Prostate gland (tissue), 2 donors: Measurements from ENCODE around the gene TMEM174. TPM values are rescaled to one million over a fixed set of nuclear protein-coding genes. Genes with fewer than 3 reads are reported as not detected.
"Not testable (repeated sequence)": the region's sequence is repeated elsewhere in the genome, so short reads cannot be mapped to it uniquely, and the experiment has no call there.

Source experiments
- DNase-seq: peaks from one replicate; pipeline ENCODE4 v3.0.0-alpha.2; 2019; ENCODE audit warnings: low spot score
- H3K27ac ChIP-seq, 2 donors: fragments of 200-600 bp; sonication (generic); 2 replicates each; pipeline ENCODE4 v1.5.1; 2017 to 2019
- H3K27me3 ChIP-seq: fragments of 200-600 bp; sonication (generic); replicated peaks from 2 replicates; pipeline ENCODE4 v1.5.1; 2019; ENCODE audit not compliant: insufficient read depth
- H3K36me3 ChIP-seq, 2 donors: fragments of 200-600 bp; sonication (generic); 1 replicate in 1 of 2; 2 replicates in 1 of 2; pipeline versions ENCODE4 v1.5.1 to v1.8.1; 2017 to 2019
- H3K4me1 ChIP-seq: fragments of 200-600 bp; sonication (generic); replicated peaks from 2 replicates; pipeline ENCODE4 v1.5.1; 2019
- H3K4me3 ChIP-seq, 2 donors: fragments of 200-600 bp; sonication (generic); 2 replicates each; pipeline ENCODE4 v1.5.1; 2017 to 2019
- H3K9me3 ChIP-seq: fragments of 200-600 bp; sonication (generic); 2 replicates; pipeline ENCODE4 v1.5.1; 2017
- CTCF ChIP-seq, 4 experiments: fragments of 200-600 bp in 2 of 4; fragments of 450-650 bp in 2 of 4; sonication (generic) in 2 of 4; IDR thresholded peaks; 1 replicate in 3 of 4; 2 replicates in 1 of 4; pipeline ENCODE4 v1.5.1; 2016 to 2019; ENCODE audit warnings: antibody characterized with exemption in 4 of 4, mild to moderate bottlenecking in 2 of 4, moderate library complexity in 2 of 4
- POLR2A ChIP-seq: fragments of 450-650 bp; IDR thresholded peaks from one replicate; pipeline ENCODE4 v1.6.1; 2016; ENCODE audit warnings: antibody characterized with exemption, mild to moderate bottlenecking
- POLR2AphosphoS5 ChIP-seq: sonication (generic); formaldehyde crosslinking; IDR thresholded peaks from one replicate; pipeline ENCODE4 v1.6.1; 2017; ENCODE audit warnings: antibody characterized with exemption
- WGBS: methylation state at CpG from one replicate; pipeline ENCODE4 v1.1.5; 2018; 5-methylcytosine and 5-hydroxymethylcytosine counted together
- intact Hi-C: fragments of 100-400 bp; cut with DNase I; formaldehyde crosslinking; loops from one replicate; pipeline ENCODE4 v1.14.2; 2022
- total RNA-seq, 2 donors: library from RNA; depleted of rRNA; stranded (reverse); fragments of >200 nt; gene quantifications; one replicate each; pipeline ENCODE4 v1.1.0, GENCODE V29; 2016

The TMEM174 gene
- total RNA-seq, 2 donors from 2014 or later, result not detected

- 47% methylated on average over 4 of the region's 4 CpGs for WGBS
- H3K4me1 ChIP-seq, result no peaks in the 10 kb centered on the region
- intact Hi-C loops, result loop anchor here (5.0 kb wide), 1 partner anchor 234 kb away; no protein-coding TSS in a partner anchor
- H3K27me3 ChIP-seq, result peaks cover 23% of the 10 kb centered on the region
- no peak overlapping the region for H3K27ac ChIP-seq
- TF ChIP-seq POLR2A, result no peak
- no peak for DNase-seq
- H3K36me3 ChIP-seq, result no peaks in the 10 kb centered on the region
- no peak overlapping the region for H3K4me3 ChIP-seq
- H3K9me3 ChIP-seq, result no peaks in the 10 kb centered on the region
Observed at GRCh38 chr5:73218552-73219171, 45.7 kb downstream of the TMEM174 start.

GRCh38 chr5:73219336-73219735 is 46.3 kb downstream of the TMEM174 start:
- H3K4me1 ChIP-seq, H3K4me3 ChIP-seq, DNase-seq, H3K9me3 ChIP-seq, H3K27ac ChIP-seq, H3K36me3 ChIP-seq: not testable (repeated sequence)
- intact Hi-C loops, result loop anchor here (5.0 kb wide), 1 partner anchor 233 kb away; no protein-coding TSS in a partner anchor
- H3K27me3 ChIP-seq, result peaks cover 22% of the 10 kb centered on the region
- WGBS, result 90% methylated on average over 3 of the region's 3 CpGs

DNA sequence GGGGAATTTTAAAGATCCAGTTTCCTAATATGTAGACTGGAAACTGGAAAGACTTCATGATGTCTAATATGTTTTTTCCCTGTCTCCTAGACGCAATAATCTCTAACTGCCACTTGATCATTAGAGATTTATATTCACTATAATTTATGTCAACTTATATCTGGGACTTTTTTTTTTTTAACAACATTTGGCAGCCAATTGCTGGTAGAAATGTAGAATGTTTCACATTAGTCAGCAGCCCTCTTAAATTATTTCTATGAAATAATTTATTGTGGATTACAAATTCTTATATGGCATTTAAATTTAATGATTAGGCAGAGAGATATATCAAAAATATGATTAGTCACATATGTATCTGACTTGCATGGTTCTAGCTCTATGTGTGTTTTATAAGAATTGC is 48.2 kb downstream of the TMEM174 start:
- H3K9me3 ChIP-seq, result no peaks in the 10 kb centered on the region
- no peaks in the 10 kb centered on the region for H3K36me3 ChIP-seq
- no peak overlapping the region for H3K4me3 ChIP-seq
- 81% methylated on average over 1 of the region's 1 CpG for WGBS
- H3K27me3 ChIP-seq, result peaks cover 16% of the 10 kb centered on the region
- no peak for DNase-seq
- intact Hi-C loops, result no loop called here
- TF ChIP-seq CTCF (IDR thresholded peaks at IDR 0.05) (no peak), POLR2A (no peak), POLR2AphosphoS5 (no peak)
- H3K4me1 ChIP-seq, result no peaks in the 10 kb centered on the region
- H3K27ac ChIP-seq, result no peak overlapping the region

DNA sequence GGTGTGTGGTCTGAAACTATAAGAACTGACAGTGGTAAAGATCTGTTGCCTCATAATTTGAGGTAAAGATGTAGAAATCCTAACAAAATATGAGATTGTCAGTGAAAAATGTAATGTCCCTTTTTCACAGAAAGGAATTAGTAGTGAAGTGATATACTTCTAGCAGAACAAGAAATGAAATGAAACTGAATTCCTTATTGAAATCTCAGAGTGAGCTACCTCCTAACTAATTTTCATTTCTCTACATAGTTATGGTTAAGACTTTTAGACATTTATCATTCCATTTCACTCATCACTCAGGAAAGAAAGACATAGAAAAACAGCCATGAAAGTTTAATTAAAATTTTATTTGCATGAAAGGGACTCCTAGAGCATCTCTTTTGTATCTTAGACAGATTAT is 48.7 kb downstream of the TMEM174 start:
- no peak overlapping the region for H3K4me3 ChIP-seq
- intact Hi-C loops, result no loop called here
- H3K36me3 ChIP-seq, result no peaks in the 10 kb centered on the region
- H3K9me3 ChIP-seq, result no peaks in the 10 kb centered on the region
- no peak overlapping the region for H3K27ac ChIP-seq
- H3K27me3 ChIP-seq, result peaks cover 16% of the 10 kb centered on the region
- no peak for TF ChIP-seq CTCF (IDR thresholded peaks at IDR 0.05)
- TF ChIP-seq POLR2AphosphoS5, result no peak
- TF ChIP-seq POLR2A, result no peak
- no peak for DNase-seq
- no peaks in the 10 kb centered on the region for H3K4me1 ChIP-seq

DNA sequence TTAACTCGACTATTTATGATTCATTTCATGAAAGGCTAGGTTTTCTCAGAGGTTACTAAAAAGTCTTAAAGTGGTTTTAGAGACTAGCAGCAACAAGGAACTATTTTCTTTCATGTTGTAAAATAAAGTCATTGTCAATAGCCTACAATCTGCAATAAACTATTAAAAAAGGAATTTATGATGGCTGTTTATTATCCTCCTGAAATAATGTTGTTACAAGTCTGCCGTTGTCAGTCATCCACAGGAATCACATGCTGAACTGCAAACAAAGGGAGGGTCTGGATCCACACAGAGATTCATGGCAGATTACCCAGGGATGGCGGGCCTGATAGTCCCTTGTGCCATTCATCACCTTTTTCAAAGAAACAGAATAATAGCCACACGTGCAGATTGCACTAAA is 49.2 kb downstream of the TMEM174 start:
- Histone ChIP-seq H3K36me3 (no peaks in the 10 kb centered on the region), H3K4me3 (no peak overlapping the region), H3K27ac (no peak overlapping the region), H3K27me3 (peaks cover 16% of the 10 kb centered on the region), H3K4me1 (no peaks in the 10 kb centered on the region), H3K9me3 (no peaks in the 10 kb centered on the region)
- 17% methylated on average over 4 of the region's 4 CpGs for WGBS
- intact Hi-C loops, result no loop called here
- TF ChIP-seq POLR2AphosphoS5, result no peak
- TF ChIP-seq POLR2A, result no peak
- DNase-seq, result no peak

Other genes starting within 250 kb of the TMEM174 start
- 10 to 100 TPM; 18.8 to 24.6 TPM for gene FCHO2, start 217.2 kb upstream of the TMEM174 start, total RNA-seq
- gene TMEM171, start 52.6 kb upstream of the TMEM174 start, total RNA-seq, result not detected